ENCODE measurements around the gene RGL2.
A peak's percentile ranks its signal among the peaks of the same experiment; 100 is the strongest.

The RGL2 gene

DNA sequence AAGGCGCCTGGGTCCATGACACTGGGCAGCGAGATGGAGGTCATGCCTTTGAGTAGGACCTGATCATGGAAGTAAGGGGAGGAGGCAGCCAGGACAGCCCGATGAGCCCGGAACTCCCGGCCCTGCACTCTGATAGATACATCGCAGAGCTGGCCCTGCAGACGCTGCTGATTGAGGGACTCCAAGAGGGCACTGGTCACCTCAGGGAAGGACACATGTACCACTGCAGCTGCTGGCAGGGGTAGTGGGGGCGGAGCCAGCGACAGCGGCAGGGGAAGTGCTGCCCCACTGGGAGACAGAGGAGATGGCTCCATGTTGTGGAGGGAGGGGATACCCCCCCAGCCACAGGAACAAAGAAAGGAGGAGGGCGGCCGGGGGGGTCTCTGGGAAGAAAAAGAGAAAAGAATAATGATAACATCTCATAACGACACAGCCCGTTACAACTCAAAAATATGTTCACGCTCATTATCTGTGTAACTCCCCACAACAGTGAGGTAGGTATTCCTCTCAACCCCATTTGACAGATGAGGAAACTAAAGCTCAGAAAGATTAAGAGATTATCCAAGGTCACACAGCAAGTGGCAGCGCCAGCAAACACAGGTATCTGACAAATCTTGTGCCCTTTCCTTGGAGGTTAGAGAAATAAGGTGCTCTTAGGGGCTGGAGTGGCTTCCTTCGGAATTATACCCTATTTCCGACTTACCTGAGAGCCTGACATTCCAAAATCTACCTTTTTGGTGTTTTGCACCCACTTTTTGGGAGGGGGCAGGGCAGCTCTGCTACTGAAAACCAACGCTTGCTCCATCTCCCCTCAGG, 18.1 kb upstream of the RGL2 start:
- Histone ChIP-seq H4K20me1 (ENCODE audit: insufficient read depth, low read length) (peaks cover 9% of the 10 kb centered on the region), H2AFZ (ENCODE audit: low read depth, low read length) (no peak overlapping the region), H3K4me2 (ENCODE audit: low read length) (peak overlapping the region; percentile 66), H3K9me3 (ENCODE audit: insufficient read depth, low read length) (no peaks in the 10 kb centered on the region), H3K36me3 (replicated peaks; ENCODE audit: low read depth, low read length) (peaks cover 43% of the 10 kb centered on the region), H3K4me1 (ENCODE audit: low read length) (peaks cover 41% of the 10 kb centered on the region), H3K27me3 (ENCODE audit: low read depth, low read length) (no peaks in the 10 kb centered on the region), H3K9ac (ENCODE audit: low read length) (no peak overlapping the region), H3K79me2 (ENCODE audit: low read length) (peaks cover 49% of the 10 kb centered on the region), H3K27ac (ENCODE audit: low read length) (no peak overlapping the region), H3K4me3 (ENCODE audit: low read length) (peak overlapping the region; percentile 91)
- TF ChIP-seq, protein P1, sequence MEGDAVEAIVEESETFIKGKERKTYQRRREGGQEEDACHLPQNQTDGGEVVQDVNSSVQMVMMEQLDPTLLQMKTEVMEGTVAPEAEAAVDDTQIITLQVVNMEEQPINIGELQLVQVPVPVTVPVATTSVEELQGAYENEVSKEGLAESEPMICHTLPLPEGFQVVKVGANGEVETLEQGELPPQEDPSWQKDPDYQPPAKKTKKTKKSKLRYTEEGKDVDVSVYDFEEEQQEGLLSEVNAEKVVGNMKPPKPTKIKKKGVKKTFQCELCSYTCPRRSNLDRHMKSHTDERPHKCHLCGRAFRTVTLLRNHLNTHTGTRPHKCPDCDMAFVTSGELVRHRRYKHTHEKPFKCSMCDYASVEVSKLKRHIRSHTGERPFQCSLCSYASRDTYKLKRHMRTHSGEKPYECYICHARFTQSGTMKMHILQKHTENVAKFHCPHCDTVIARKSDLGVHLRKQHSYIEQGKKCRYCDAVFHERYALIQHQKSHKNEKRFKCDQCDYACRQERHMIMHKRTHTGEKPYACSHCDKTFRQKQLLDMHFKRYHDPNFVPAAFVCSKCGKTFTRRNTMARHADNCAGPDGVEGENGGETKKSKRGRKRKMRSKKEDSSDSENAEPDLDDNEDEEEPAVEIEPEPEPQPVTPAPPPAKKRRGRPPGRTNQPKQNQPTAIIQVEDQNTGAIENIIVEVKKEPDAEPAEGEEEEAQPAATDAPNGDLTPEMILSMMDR (IDR thresholded peaks at IDR 0.05; ENCODE audit: low read depth, low read length): no peak
- TF ChIP-seq EZH2phosphoT487 (IDR thresholded peaks at IDR 0.05; ENCODE audit: low read depth): no peak

GRCh38 chr6:33315793-33316602, 17.3 kb upstream of the RGL2 start:
- H3K4me2 ChIP-seq (ENCODE audit: low read length): no peak overlapping the region
- peaks cover 12% of the 10 kb centered on the region for H4K20me1 ChIP-seq (ENCODE audit: insufficient read depth, low read length)
- peaks cover 41% of the 10 kb centered on the region for H3K36me3 ChIP-seq (replicated peaks; ENCODE audit: low read depth, low read length)
- no peak for TF ChIP-seq EZH2phosphoT487 (IDR thresholded peaks at IDR 0.05; ENCODE audit: low read depth)
- TF ChIP-seq, protein P1 (IDR thresholded peaks at IDR 0.05; ENCODE audit: low read depth, low read length): no peak
- no peak overlapping the region for H3K4me3 ChIP-seq (ENCODE audit: low read length)
- peaks cover 39% of the 10 kb centered on the region for H3K4me1 ChIP-seq (ENCODE audit: low read length)
- H3K27ac ChIP-seq (ENCODE audit: low read length): no peak overlapping the region
- H3K9me3 ChIP-seq (ENCODE audit: insufficient read depth, low read length): no peaks in the 10 kb centered on the region
- no peak overlapping the region for H3K9ac ChIP-seq (ENCODE audit: low read length)
- no peak overlapping the region for H2AFZ ChIP-seq (ENCODE audit: low read depth, low read length)
- H3K27me3 ChIP-seq (ENCODE audit: low read depth, low read length): no peaks in the 10 kb centered on the region
- peaks cover 49% of the 10 kb centered on the region for H3K79me2 ChIP-seq (ENCODE audit: low read length)

DNA sequence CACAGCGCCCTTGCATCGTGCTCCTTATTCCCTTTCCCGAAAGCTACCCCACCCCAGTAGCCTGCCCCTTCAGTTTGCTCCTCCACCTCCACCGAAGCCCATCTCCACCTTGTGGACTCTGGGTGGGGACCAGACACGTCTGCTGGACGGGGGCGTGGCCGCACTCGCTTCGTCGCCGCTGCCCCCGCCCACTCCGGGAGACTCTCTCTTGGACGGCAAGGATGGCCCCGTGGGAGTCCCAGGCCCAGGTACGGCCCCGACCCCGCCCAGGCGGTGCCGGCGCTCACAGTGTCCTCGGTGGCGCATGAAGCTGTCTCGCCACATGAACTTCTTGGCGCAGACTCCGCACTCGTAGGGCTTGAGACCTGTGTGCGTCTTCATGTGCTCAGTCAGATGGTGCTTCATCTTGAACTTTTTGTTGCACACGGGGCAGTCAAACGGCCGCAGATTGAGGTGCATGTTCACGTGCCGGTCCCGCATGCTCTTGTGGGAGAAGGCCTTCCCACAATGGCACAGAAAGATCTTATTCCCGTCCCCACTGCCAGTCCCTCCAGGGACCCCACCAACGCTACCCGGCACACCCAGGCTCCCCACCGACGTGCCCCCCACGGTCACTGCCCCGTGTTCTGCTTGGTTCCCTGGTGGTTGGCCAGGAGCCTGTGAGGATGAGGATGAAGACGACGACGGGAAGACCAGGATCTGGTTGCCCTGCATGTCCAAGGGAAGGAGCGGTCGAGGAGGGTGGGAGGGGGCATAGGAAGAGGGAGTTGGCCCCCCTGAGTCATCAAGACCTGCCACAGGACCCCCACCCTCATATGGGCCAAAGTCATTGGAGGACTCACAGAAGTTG, 16.4 kb upstream of the RGL2 start:
- Histone ChIP-seq H3K27me3 (ENCODE audit: low read depth, low read length) (no peaks in the 10 kb centered on the region), H3K4me1 (ENCODE audit: low read length) (peaks cover 39% of the 10 kb centered on the region), H3K4me3 (ENCODE audit: low read length) (peak overlapping the region; percentile 95), H3K36me3 (replicated peaks; ENCODE audit: low read depth, low read length) (peaks cover 33% of the 10 kb centered on the region), H2AFZ (ENCODE audit: low read depth, low read length) (no peak overlapping the region), H3K9ac (ENCODE audit: low read length) (peak overlapping the region; percentile 88), H4K20me1 (ENCODE audit: insufficient read depth, low read length) (peaks cover 12% of the 10 kb centered on the region), H3K79me2 (ENCODE audit: low read length) (peaks cover 49% of the 10 kb centered on the region), H3K4me2 (ENCODE audit: low read length) (peak overlapping the region; percentile 96), H3K27ac (ENCODE audit: low read length) (peak overlapping the region; percentile 98), H3K9me3 (ENCODE audit: insufficient read depth, low read length) (no peaks in the 10 kb centered on the region)
- no peak for TF ChIP-seq EZH2phosphoT487 (IDR thresholded peaks at IDR 0.05; ENCODE audit: low read depth)
- TF ChIP-seq, protein P1 (IDR thresholded peaks at IDR 0.05; ENCODE audit: low read depth, low read length): no peak
